Lower leg skin (tissue), 3 donors: ENCODE data around the gene HMGN1.

Source experiments
- CTCF ChIP-seq, 3 donors: fragments of 450-650 bp; IDR thresholded peaks; one replicate each; pipeline ENCODE4 v1.5.1; 2016; ENCODE audit warnings: antibody characterized with exemption in 3 of 3, mild to moderate bottlenecking in 3 of 3, moderate library complexity in 2 of 3
- POLR2A ChIP-seq, 2 donors: fragments of 450-650 bp; IDR thresholded peaks; one replicate each; pipeline ENCODE4 v1.6.1; 2016 to 2017; ENCODE audit warnings: antibody characterized with exemption in 2 of 2, mild to moderate bottlenecking in 1 of 2, moderate library complexity in 1 of 2

- TF ChIP-seq CTCF (IDR thresholded peaks at IDR 0.05) (no peak), POLR2A (IDR thresholded peaks at IDR 0.05) (no peak)
Measured at GRCh38 chr21:39334611-39335010, 14.3 kb downstream of the HMGN1 start.
